Testis (tissue), 2 donors: ENCODE data around the gene AGK.

Experiments
- POLR2A ChIP-seq: fragments of 450-650 bp; IDR thresholded peaks from one replicate; pipeline ENCODE4 v1.6.1; 2017; ENCODE audit warnings: antibody characterized with exemption, mild to moderate bottlenecking, moderate library complexity
- TF ChIP-seq, protein P1 (sequence below), 3 experiments: fragments of 450-650 bp in 2 of 3; fragments of 200-600 bp in 1 of 3; sonication (generic) in 1 of 3; IDR thresholded peaks; one replicate each; pipeline ENCODE4 v1.5.1; 2016 to 2019; ENCODE audit warnings: antibody characterized with exemption in 3 of 3, mild to moderate bottlenecking in 2 of 3, moderate library complexity in 1 of 3

DNA sequence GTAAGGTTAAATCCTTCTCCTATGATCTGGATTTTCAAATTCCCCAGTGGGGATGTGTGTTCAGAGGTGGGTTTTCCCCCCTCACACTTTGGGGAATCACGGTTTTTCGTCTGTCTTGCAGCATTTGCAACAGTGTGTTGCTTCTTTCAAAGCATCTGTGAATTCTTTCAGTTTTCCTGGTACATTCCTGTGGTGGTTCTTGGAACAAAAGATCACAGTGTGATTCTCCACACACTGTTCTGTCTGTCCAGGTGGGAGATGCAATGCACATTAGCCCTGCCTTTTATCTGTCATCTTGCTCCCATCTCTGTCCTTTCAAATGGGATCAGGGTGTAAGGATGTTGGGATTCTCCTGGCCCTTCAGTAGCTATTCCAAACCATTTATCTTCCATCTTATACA lies 11.8 kb downstream of the AGK start:
- TF ChIP-seq, protein P1, sequence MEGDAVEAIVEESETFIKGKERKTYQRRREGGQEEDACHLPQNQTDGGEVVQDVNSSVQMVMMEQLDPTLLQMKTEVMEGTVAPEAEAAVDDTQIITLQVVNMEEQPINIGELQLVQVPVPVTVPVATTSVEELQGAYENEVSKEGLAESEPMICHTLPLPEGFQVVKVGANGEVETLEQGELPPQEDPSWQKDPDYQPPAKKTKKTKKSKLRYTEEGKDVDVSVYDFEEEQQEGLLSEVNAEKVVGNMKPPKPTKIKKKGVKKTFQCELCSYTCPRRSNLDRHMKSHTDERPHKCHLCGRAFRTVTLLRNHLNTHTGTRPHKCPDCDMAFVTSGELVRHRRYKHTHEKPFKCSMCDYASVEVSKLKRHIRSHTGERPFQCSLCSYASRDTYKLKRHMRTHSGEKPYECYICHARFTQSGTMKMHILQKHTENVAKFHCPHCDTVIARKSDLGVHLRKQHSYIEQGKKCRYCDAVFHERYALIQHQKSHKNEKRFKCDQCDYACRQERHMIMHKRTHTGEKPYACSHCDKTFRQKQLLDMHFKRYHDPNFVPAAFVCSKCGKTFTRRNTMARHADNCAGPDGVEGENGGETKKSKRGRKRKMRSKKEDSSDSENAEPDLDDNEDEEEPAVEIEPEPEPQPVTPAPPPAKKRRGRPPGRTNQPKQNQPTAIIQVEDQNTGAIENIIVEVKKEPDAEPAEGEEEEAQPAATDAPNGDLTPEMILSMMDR (IDR thresholded peaks at IDR 0.05), result no peak
- TF ChIP-seq POLR2A, result no peak
